Keratinocyte (primary cell): ENCODE data around the gene ERC1. TPM values are rescaled to one million over a fixed set of nuclear protein-coding genes. Genes with fewer than 3 reads are reported as not detected.

Source experiments
- DNase-seq: peaks from one replicate; pipeline ENCODE4 v3.0.0-alpha.2; 2011; ENCODE audit warnings: low read depth, missing footprints, low spot score
- FAIRE-seq: peaks from 2 replicates; lab custom pipeline; 2011; peaks lifted over from hg19 to GRCh38; lab: Jason Lieb, UNC
- H2AFZ ChIP-seq: 2 replicates; pipeline ENCODE4 v1.6.0; 2012; ENCODE audit warnings: low read length, control low read depth, inconsistent platforms; ENCODE audit not compliant: control insufficient read depth
- H3K27ac ChIP-seq: 2 replicates; pipeline ENCODE4 v1.5.1; 2011; ENCODE audit warnings: low read length; ENCODE audit not compliant: control insufficient read depth, insufficient read depth
- H3K27me3 ChIP-seq: 3 replicates; pipeline ENCODE4 v1.6.0; 2011; ENCODE audit warnings: low read length; ENCODE audit not compliant: control insufficient read depth, insufficient read depth; ENCODE audit errors: extremely low read depth
- H3K36me3 ChIP-seq, 2 experiments: 2 replicates in 1 of 2; 3 replicates in 1 of 2; pipeline ENCODE4 v1.5.1; 2011; ENCODE audit warnings: low read length in 2 of 2, mild to moderate bottlenecking in 1 of 2; ENCODE audit not compliant: control insufficient read depth in 2 of 2, insufficient read depth in 2 of 2; ENCODE audit errors: extremely low read depth in 1 of 2
- H3K4me1 ChIP-seq: 3 replicates; pipeline ENCODE4 v1.5.1; 2011; ENCODE audit warnings: low read length; ENCODE audit not compliant: control insufficient read depth, insufficient read depth; ENCODE audit errors: extremely low read depth
- H3K4me2 ChIP-seq: 3 replicates; pipeline ENCODE4 v1.6.0; 2011; ENCODE audit warnings: low read depth, low read length; ENCODE audit not compliant: control insufficient read depth, insufficient read depth; ENCODE audit errors: extremely low read depth
- H3K4me3 ChIP-seq, 3 experiments: fragments of 200-600 bp in 1 of 3; sonication (generic) in 1 of 3; 2 replicates in 2 of 3; 3 replicates in 1 of 3; pipeline ENCODE4 v1.5.1; 2011 to 2016; ENCODE audit warnings: low read length in 3 of 3, mild to moderate bottlenecking in 3 of 3, control low read depth in 2 of 3, inconsistent platforms in 1 of 3, low read depth in 1 of 3, mixed read lengths in 1 of 3, mixed run types in 1 of 3, moderate library complexity in 1 of 3; ENCODE audit not compliant: control insufficient read depth in 2 of 3, insufficient read depth in 2 of 3; ENCODE audit errors: extremely low read depth in 1 of 3
- H3K79me2 ChIP-seq: 2 replicates; pipeline ENCODE4 v1.6.0; 2012; ENCODE audit warnings: low read length; ENCODE audit not compliant: control insufficient read depth, insufficient read depth
- H3K9ac ChIP-seq: 3 replicates; pipeline ENCODE4 v1.6.0; 2011; ENCODE audit warnings: low read length; ENCODE audit not compliant: control insufficient read depth, insufficient read depth; ENCODE audit errors: extremely low read depth
- H3K9me1 ChIP-seq: 3 replicates; pipeline ENCODE4 v1.6.0; 2011; ENCODE audit warnings: low read length; ENCODE audit not compliant: control insufficient read depth, insufficient read depth; ENCODE audit errors: extremely low read depth
- H3K9me3 ChIP-seq: 2 replicates; pipeline ENCODE4 v1.5.1; 2012; ENCODE audit warnings: low read depth, low read length; ENCODE audit not compliant: control insufficient read depth
- H4K20me1 ChIP-seq: 3 replicates; pipeline ENCODE4 v1.6.0; 2011; ENCODE audit warnings: low read length; ENCODE audit not compliant: control insufficient read depth, insufficient read depth; ENCODE audit errors: extremely low read depth
- CTCF ChIP-seq, 3 experiments: IDR thresholded peaks in 1 of 3; conservative IDR thresholded peaks in 1 of 3; optimal IDR thresholded peaks in 1 of 3; 2 replicates in 2 of 3; 3 replicates in 1 of 3; pipeline versions ENCODE3 to v1.5.1; 2011; ENCODE audit warnings: low read length in 3 of 3, mild to moderate bottlenecking in 3 of 3, moderate library complexity in 2 of 3, control low read depth in 1 of 3, inconsistent platforms in 1 of 3; ENCODE audit not compliant: insufficient read depth in 2 of 3; ENCODE audit errors: extremely low read depth in 1 of 3
- EZH2 ChIP-seq: IDR thresholded peaks from one replicate; pipeline ENCODE4 v1.6.1; 2012; ENCODE audit warnings: inconsistent platforms, mild to moderate bottlenecking, low read length, moderate library complexity
- dilution Hi-C: fragments of 300-500 bp; cut with MboI; formaldehyde crosslinking; loops from one replicate; pipeline ENCODE4 v1.7.0; 2020; ENCODE audit warnings: low sequenced_read_pairs; ENCODE audit not compliant: extremely low pct_ligation_motif_present
- polyA plus RNA-seq, 5 experiments: library from polyadenylated mRNA; depleted of rRNA in 3 of 5; stranded (reverse) in 3 of 5; stranded (forward) in 1 of 5; unstranded in 1 of 5; fragments of >200 nt; gene quantifications; 1 replicate in 1 of 5; 2 replicates in 3 of 5; 3 replicates in 1 of 5; pipeline versions ENCODE4 v1.2.1 to v1.2.3, GENCODE V29; 2011 to 2012; ENCODE audit warnings: missing spikeins in 2 of 5, low read depth in 1 of 5, low replicate concordance in 1 of 5

ERC1 gene
- polyA plus RNA-seq, 1 donor (not counting 4 experiments of a cell fraction or from before 2014, with no cell fraction given) = 16.1 TPM

DNA sequence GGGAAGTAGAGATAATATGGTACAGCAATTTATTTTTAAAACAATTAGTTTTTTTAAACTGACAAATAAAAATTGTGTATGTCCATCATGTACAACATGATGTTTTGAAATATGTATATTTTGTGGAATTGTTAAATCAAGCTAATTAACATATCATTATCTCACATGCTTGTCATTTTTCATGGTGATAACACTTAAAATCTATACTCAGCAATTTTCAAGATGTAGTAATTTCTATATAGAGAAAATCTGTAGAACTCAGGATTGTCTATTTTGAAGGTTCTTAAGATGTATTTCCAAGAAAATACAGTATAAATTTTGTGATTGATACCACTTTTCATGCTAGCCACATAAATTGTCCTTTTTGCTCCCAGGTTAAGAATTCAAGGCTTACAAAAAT, 356.3 kb downstream of the ERC1 start:
- Histone ChIP-seq H2AFZ (no peak overlapping the region), H4K20me1 (no peaks in the 10 kb centered on the region), H3K4me3 (no peak overlapping the region), H3K27ac (no peak overlapping the region), H3K9ac (no peak overlapping the region), H3K4me1 (peaks cover 15% of the 10 kb centered on the region), H3K9me1 (no peaks in the 10 kb centered on the region), H3K9me3 (no peaks in the 10 kb centered on the region), H3K27me3 (no peaks in the 10 kb centered on the region), H3K36me3 (peaks cover 0 to 1% of the 10 kb centered on the region in 2 experiments), H3K79me2 (no peaks in the 10 kb centered on the region), H3K4me2 (no peak overlapping the region)
- DNase-seq (no peak), FAIRE-seq (no peak)
- TF ChIP-seq CTCF (optimal IDR thresholded peaks at IDR 0.05 in 1 of 3, IDR thresholded peaks at IDR 0.05 in 1 of 3, conservative IDR thresholded peaks at IDR 0.05 in 1 of 3; ENCODE audit: extremely low read depth in 1 of 3, insufficient read depth in 2 of 3, low read length in 3 of 3) = no peak
- TF ChIP-seq EZH2 = no peak
- dilution Hi-C loops = no loop called here

DNA sequence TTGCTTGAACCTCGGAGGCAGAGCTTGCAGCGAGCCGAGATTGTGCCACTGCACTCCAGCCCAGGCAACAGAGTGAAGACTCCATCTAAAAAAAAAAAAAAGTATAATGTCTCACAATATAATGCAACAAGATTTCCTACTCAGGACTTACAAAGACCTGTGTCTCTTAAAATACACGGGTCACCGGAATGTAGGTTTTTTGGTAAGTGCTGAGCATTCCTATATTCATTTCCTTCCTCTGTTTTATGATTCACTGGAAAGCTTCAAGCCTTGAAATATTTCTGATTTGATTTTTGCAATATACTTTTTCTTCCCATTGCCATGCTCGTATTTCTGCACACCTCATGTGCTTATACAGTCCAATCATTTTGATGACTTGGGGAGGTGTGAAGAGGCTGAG, 357.6 kb downstream of the ERC1 start:
- no peaks in the 10 kb centered on the region for H4K20me1 ChIP-seq
- dilution Hi-C loops = no loop called here
- no peak overlapping the region for H3K9ac ChIP-seq
- H2AFZ ChIP-seq = no peak overlapping the region
- no peak overlapping the region for H3K4me2 ChIP-seq
- no peak overlapping the region for H3K27ac ChIP-seq
- FAIRE-seq = no peak
- no peaks in the 10 kb centered on the region for H3K9me1 ChIP-seq
- peaks cover 0 to 1% of the 10 kb centered on the region in 2 experiments for H3K36me3 ChIP-seq
- H3K79me2 ChIP-seq = no peaks in the 10 kb centered on the region
- no peaks in the 10 kb centered on the region for H3K9me3 ChIP-seq
- TF ChIP-seq CTCF (optimal IDR thresholded peaks at IDR 0.05 in 1 of 3, IDR thresholded peaks at IDR 0.05 in 1 of 3, conservative IDR thresholded peaks at IDR 0.05 in 1 of 3; ENCODE audit: extremely low read depth in 1 of 3, insufficient read depth in 2 of 3, low read length in 3 of 3) (no peak), EZH2 (no peak)
- H3K27me3 ChIP-seq = no peaks in the 10 kb centered on the region
- no peak for DNase-seq
- H3K4me3 ChIP-seq = no peak overlapping the region
- H3K4me1 ChIP-seq = peaks cover 15% of the 10 kb centered on the region
